A673 (cell line): Measurements from ENCODE around the gene BARX2. TPM values are rescaled to one million over a fixed set of nuclear protein-coding genes. Genes with fewer than 3 reads are reported as not detected.

Experiments
- BruUV-seq: library from RNA; stranded (reverse); fragments of 400-500 nt; replicated peaks from 2 replicates; lab custom pipeline; 2021; lab: Mats Ljungman, UMichigan
- CTCF ChIA-PET: fragments of 300-600 bp; sonication (Branson Sonifier 250); formaldehyde crosslinking; loops from one replicate; lab custom pipeline; 2022; ENCODE audit warnings: antibody characterized with exemption; lab: Charles Lee
- POLR2A ChIA-PET: fragments of 300-600 bp; sonication (Branson Sonifier 250); formaldehyde crosslinking; loops from one replicate; lab custom pipeline; 2022; ENCODE audit warnings: antibody characterized with exemption; ENCODE audit not compliant: low non-redundant PET; lab: Charles Lee
- DNase-seq: peaks from one replicate; pipeline ENCODE4 v3.0.0-alpha.2; 2015; ENCODE audit warnings: low spot score
- H3K27ac ChIP-seq: fragments of 200-600 bp; sonication (generic); 2 replicates; pipeline ENCODE4 v1.5.1; 2016; ENCODE audit warnings: mixed run types, low read depth, mild to moderate bottlenecking, mixed read lengths, antibody characterized with exemption, low read length; ENCODE audit not compliant: poor library complexity, severe bottlenecking
- H3K27me3 ChIP-seq: fragments of 200-600 bp; sonication (generic); replicated peaks from 2 replicates; pipeline ENCODE4 v1.6.1; 2017; ENCODE audit warnings: mixed run types, low read depth, mild to moderate bottlenecking, mixed read lengths, antibody characterized with exemption, low read length; ENCODE audit not compliant: insufficient read depth, poor library complexity
- H3K36me3 ChIP-seq: fragments of 200-600 bp; sonication (generic); 2 replicates; pipeline ENCODE4 v1.6.1; 2016; ENCODE audit warnings: mixed run types, mild to moderate bottlenecking, mixed read lengths, antibody characterized with exemption, low read length; ENCODE audit not compliant: insufficient read depth, poor library complexity, severe bottlenecking
- H3K4me1 ChIP-seq: fragments of 200-600 bp; sonication (generic); 2 replicates; pipeline ENCODE4 v1.6.1; 2017; ENCODE audit warnings: mixed run types, mild to moderate bottlenecking, mixed read lengths, antibody characterized with exemption, low read length; ENCODE audit not compliant: insufficient read depth, poor library complexity, severe bottlenecking
- H3K4me3 ChIP-seq: fragments of 200-600 bp; sonication (generic); 2 replicates; pipeline ENCODE4 v1.5.1; 2016; ENCODE audit warnings: low read depth, mixed run types, mild to moderate bottlenecking, mixed read lengths, low read length; ENCODE audit not compliant: poor library complexity, severe bottlenecking
- H3K9me3 ChIP-seq: fragments of 200-600 bp; sonication (generic); 2 replicates; pipeline ENCODE4 v1.6.1; 2016; ENCODE audit warnings: mixed run types, low read depth, mild to moderate bottlenecking, mixed read lengths, antibody characterized with exemption, low read length; ENCODE audit not compliant: poor library complexity, severe bottlenecking
- CTCF ChIP-seq: fragments of 300-800, 200-600 bp; sonication (generic); conservative IDR thresholded peaks from 2 replicates; pipeline ENCODE4 v1.5.1; 2017; ENCODE audit warnings: low read depth, mild to moderate bottlenecking, antibody characterized with exemption, low read length, moderate library complexity, mixed read lengths
- EZH2 ChIP-seq: fragments of 200-600 bp; sonication (generic); IDR thresholded peaks from 2 replicates; pipeline ENCODE4 v1.6.1; 2017; ENCODE audit warnings: borderline replicate concordance, low read depth, mild to moderate bottlenecking, mixed read lengths, antibody characterized with exemption, low read length; ENCODE audit not compliant: poor library complexity, severe bottlenecking
- intact Hi-C: fragments of 100-400 bp; cut with micrococcal nuclease; formaldehyde crosslinking; loops from one replicate; pipeline ENCODE4 v1.10.0; 2022; ENCODE audit not compliant: unreplicated experiment
- total RNA-seq: library from RNA; stranded (reverse); gene quantifications from 2 replicates; pipeline ENCODE4 v1.2.3, GENCODE V29; 2021

BARX2 gene
- total RNA-seq, 1 experiment from 2014 or later = 36.4 TPM

GRCh38 chr11:129382583-129382982 lies 6.9 kb downstream of the BARX2 start:
- no TSS peak for BruUV-seq
- no peak for DNase-seq
- POLR2A ChIA-PET = no interaction called here
- Histone ChIP-seq H3K27me3 (no peaks in the 10 kb centered on the region), H3K9me3 (no peaks in the 10 kb centered on the region), H3K4me3 (no peak overlapping the region), H3K4me1 (peaks cover 74% of the 10 kb centered on the region), H3K36me3 (no peaks in the 10 kb centered on the region), H3K27ac (no peak overlapping the region)
- no peak for TF ChIP-seq EZH2
- no peak for TF ChIP-seq CTCF
- CTCF ChIA-PET = no interaction called here
- intact Hi-C loops = no loop called here

- Histone ChIP-seq H3K27me3 (no peaks in the 10 kb centered on the region), H3K4me1 (peaks cover 79% of the 10 kb centered on the region), H3K4me3 (no peak overlapping the region), H3K27ac (no peak overlapping the region), H3K36me3 (no peaks in the 10 kb centered on the region), H3K9me3 (no peaks in the 10 kb centered on the region)
- ChIA-PET POLR2A (no interaction called here), CTCF (no interaction called here)
- intact Hi-C loops = no loop called here
- TF ChIP-seq CTCF = no peak
- no peak for TF ChIP-seq EZH2
- no TSS peak for BruUV-seq
- DNase-seq = no peak
These were observed 7.4 kb downstream of the BARX2 start for GRCh38 chr11:129383060-129383459.

GRCh38 chr11:129383502-129383901 lies 7.9 kb downstream of the BARX2 start:
- no peaks in the 10 kb centered on the region for H3K9me3 ChIP-seq
- H3K36me3 ChIP-seq = no peaks in the 10 kb centered on the region
- CTCF ChIA-PET = no interaction called here
- TF ChIP-seq CTCF (no peak), EZH2 (no peak)
- no peak overlapping the region for H3K4me3 ChIP-seq
- no peak for DNase-seq
- no peaks in the 10 kb centered on the region for H3K27me3 ChIP-seq
- H3K4me1 ChIP-seq = peaks cover 84% of the 10 kb centered on the region
- POLR2A ChIA-PET = no interaction called here
- BruUV-seq = no TSS peak
- H3K27ac ChIP-seq = no peak overlapping the region
- intact Hi-C loops = no loop called here
